Thyroid gland (tissue), 4 donors: ENCODE measurements around the gene CHTF18.

Source experiments
- POLR2A ChIP-seq, 2 donors: fragments of 450-650 bp; IDR thresholded peaks; one replicate each; pipeline ENCODE4 v1.6.1; 2017; ENCODE audit warnings: antibody characterized with exemption in 2 of 2, mild to moderate bottlenecking in 2 of 2, moderate library complexity in 1 of 2
- TF ChIP-seq, protein P1 (sequence below), 6 experiments: fragments of 200-600 bp in 3 of 6; fragments of 450-650 bp in 3 of 6; sonication (generic) in 3 of 6; IDR thresholded peaks; one replicate each; pipeline ENCODE4 v1.5.1; 2016 to 2019; ENCODE audit warnings: antibody characterized with exemption in 6 of 6, mild to moderate bottlenecking in 2 of 6, inconsistent platforms in 1 of 6, moderate library complexity in 1 of 6

DNA sequence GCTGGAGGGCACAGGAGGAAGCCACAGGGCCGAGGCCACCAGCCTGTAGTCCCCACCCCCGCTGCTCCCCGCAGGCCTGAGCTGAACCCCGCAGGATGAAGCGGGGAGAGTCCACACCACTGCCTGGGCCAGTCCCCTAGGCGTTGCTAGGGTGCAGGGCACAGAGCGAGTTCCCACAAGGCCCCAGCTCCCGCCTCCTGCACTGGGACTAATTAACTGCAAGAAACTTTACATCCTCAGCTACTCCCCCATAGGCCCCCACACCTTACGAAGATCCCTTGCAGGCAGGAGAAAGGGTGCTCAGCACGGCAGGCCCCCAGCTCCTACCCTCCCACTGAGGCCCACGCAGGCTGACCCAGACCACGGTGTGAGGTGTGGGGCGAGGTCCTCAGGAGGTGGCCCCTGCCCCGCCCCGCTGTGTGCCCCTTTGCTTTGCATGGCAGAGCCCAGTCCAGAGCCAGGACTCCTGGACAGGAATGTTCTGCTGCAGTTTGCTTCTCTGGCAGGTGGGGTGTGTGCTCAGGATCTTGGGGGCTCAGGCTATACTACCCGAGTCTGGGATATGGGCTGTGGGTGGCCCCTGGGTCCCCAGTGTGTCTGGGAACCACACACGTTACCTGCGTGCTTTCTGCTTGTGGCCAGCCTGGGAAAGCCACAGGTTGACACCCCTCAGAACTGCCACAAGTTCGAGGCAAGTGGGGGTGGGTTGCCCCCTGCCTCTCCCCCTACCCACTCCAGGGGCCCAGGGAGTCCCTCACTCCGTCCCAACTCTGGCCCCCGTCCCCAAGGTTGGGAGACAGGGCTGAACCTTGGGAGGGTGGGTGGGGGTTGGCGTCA is 10.9 kb downstream of the CHTF18 start:
- TF ChIP-seq POLR2A (IDR thresholded peaks at IDR 0.05), result no peak
- TF ChIP-seq, protein P1, sequence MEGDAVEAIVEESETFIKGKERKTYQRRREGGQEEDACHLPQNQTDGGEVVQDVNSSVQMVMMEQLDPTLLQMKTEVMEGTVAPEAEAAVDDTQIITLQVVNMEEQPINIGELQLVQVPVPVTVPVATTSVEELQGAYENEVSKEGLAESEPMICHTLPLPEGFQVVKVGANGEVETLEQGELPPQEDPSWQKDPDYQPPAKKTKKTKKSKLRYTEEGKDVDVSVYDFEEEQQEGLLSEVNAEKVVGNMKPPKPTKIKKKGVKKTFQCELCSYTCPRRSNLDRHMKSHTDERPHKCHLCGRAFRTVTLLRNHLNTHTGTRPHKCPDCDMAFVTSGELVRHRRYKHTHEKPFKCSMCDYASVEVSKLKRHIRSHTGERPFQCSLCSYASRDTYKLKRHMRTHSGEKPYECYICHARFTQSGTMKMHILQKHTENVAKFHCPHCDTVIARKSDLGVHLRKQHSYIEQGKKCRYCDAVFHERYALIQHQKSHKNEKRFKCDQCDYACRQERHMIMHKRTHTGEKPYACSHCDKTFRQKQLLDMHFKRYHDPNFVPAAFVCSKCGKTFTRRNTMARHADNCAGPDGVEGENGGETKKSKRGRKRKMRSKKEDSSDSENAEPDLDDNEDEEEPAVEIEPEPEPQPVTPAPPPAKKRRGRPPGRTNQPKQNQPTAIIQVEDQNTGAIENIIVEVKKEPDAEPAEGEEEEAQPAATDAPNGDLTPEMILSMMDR (IDR thresholded peaks at IDR 0.05), result no peak
